ENCODE data around the gene SRL. TPM values are rescaled to one million over a fixed set of nuclear protein-coding genes. Genes with fewer than 3 reads are reported as not detected.

Gene SRL
- total RNA-seq, 1 donor = not detected

DNA sequence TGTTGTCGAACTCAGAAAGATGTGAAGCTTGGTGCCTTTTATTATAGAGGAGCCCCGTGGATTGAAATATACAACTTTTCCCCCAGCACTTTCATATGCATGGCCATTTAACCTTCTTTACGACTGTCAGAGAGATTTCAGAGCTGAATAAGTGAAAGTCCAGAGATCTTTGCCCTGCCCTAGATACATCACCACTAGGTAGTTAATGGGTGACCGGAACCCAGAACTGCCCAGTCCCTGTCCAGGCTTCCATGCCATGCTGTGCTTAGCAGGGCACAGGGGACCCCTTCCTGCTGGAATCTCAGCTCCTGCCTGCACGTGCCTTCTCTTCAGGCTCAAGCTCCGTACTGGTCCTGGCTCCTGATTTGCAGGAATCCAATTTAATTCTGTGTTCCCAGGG lies 32.2 kb downstream of the SRL start:
- no peaks in the 10 kb centered on the region for H3K9me3 ChIP-seq (ENCODE audit: low read depth, low read length)
- H2AFZ ChIP-seq (ENCODE audit: low read length) = no peak overlapping the region
- no peak overlapping the region for H3K4me2 ChIP-seq (ENCODE audit: insufficient read depth, low read length)
- peaks cover 22% of the 10 kb centered on the region for H3K4me1 ChIP-seq (ENCODE audit: insufficient read depth, low read length)
- H3K79me2 ChIP-seq (ENCODE audit: insufficient read depth, low read length) = no peaks in the 10 kb centered on the region
- H3K27me3 ChIP-seq (ENCODE audit: insufficient read depth, low read length) = no peaks in the 10 kb centered on the region
- H3K27ac ChIP-seq (ENCODE audit: low read depth, low read length) = no peak overlapping the region
- H4K20me1 ChIP-seq (ENCODE audit: insufficient read depth, low read length) = no peaks in the 10 kb centered on the region
- no peak overlapping the region for H3K4me3 ChIP-seq (ENCODE audit: insufficient read depth, low read length)
- TF ChIP-seq, protein P1, sequence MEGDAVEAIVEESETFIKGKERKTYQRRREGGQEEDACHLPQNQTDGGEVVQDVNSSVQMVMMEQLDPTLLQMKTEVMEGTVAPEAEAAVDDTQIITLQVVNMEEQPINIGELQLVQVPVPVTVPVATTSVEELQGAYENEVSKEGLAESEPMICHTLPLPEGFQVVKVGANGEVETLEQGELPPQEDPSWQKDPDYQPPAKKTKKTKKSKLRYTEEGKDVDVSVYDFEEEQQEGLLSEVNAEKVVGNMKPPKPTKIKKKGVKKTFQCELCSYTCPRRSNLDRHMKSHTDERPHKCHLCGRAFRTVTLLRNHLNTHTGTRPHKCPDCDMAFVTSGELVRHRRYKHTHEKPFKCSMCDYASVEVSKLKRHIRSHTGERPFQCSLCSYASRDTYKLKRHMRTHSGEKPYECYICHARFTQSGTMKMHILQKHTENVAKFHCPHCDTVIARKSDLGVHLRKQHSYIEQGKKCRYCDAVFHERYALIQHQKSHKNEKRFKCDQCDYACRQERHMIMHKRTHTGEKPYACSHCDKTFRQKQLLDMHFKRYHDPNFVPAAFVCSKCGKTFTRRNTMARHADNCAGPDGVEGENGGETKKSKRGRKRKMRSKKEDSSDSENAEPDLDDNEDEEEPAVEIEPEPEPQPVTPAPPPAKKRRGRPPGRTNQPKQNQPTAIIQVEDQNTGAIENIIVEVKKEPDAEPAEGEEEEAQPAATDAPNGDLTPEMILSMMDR (IDR thresholded peaks at IDR 0.05; ENCODE audit: extremely low read depth, low read depth, low read length) = no peak
- no peaks in the 10 kb centered on the region for H3K36me3 ChIP-seq (ENCODE audit: insufficient read depth, low read length)
- DNase-seq (ENCODE audit: insufficient read length, low spot score, missing footprints) = no peak

DNA sequence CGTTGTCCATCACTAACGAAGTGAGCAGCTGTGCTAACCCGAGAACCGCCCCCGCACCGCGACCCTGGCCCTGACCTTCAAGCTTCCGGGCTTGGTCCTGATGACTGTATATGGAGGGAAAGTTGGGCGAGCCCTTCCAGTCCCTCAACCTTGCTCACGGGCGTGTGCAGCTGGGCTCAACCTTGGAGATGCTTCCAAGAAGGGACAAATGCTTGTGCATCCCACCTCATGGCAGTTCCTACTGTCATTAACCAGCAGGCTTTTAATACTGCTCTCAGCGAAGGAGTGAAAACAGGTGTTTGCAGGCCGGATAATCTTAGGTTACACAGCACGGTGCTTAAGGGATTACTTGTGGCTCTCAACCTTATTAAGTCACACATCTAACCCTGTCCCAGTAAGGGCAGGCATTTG lies 33.5 kb downstream of the SRL start:
- H3K4me3 ChIP-seq (ENCODE audit: insufficient read depth, low read length) = no peak overlapping the region
- no peak overlapping the region for H3K27ac ChIP-seq (ENCODE audit: low read depth, low read length)
- H3K36me3 ChIP-seq (ENCODE audit: insufficient read depth, low read length) = no peaks in the 10 kb centered on the region
- no peaks in the 10 kb centered on the region for H3K27me3 ChIP-seq (ENCODE audit: insufficient read depth, low read length)
- TF ChIP-seq, protein P1 (IDR thresholded peaks at IDR 0.05; ENCODE audit: extremely low read depth, low read depth, low read length) = no peak
- DNase-seq (ENCODE audit: insufficient read length, low spot score, missing footprints) = no peak
- H3K9me3 ChIP-seq (ENCODE audit: low read depth, low read length) = no peaks in the 10 kb centered on the region
- no peaks in the 10 kb centered on the region for H3K79me2 ChIP-seq (ENCODE audit: insufficient read depth, low read length)
- H2AFZ ChIP-seq (ENCODE audit: low read length) = no peak overlapping the region
- peaks cover 10% of the 10 kb centered on the region for H3K4me1 ChIP-seq (ENCODE audit: insufficient read depth, low read length)
- no peak overlapping the region for H3K4me2 ChIP-seq (ENCODE audit: insufficient read depth, low read length)
- H4K20me1 ChIP-seq (ENCODE audit: insufficient read depth, low read length) = no peaks in the 10 kb centered on the region

DNA sequence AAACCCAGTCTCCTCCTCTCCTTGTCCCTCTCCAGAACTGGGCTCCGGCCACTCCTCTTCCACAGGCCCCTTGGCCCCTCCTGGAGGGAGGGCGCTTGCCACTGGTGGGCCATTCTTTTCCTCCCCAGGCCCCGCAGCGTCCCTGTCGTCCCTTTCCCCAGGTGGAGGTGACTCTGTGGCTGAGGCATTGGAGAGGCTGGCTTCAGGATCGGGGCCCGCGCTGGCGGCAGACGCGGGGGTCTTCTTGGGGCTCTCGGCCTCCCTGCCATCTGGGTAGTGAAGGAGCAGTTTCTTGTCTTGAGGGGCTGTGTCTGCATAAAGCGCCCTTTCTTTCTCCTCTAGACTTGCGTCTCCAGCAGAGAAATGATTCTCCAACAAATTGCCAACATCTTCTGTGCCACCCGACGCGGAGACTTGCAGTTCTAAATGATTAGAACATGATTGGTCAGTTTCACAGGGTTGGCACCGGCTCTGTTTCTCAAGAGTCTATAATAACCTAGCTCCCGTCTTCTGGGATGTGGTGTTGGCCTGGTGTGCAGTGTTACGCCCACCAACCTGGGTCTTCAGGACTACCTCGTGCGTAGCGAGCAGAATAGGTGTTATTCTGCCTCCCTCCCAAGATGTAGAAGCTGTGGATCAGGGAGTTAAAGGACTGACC lies 34.1 kb downstream of the SRL start:
- no peak overlapping the region for H3K4me3 ChIP-seq (ENCODE audit: insufficient read depth, low read length)
- no peaks in the 10 kb centered on the region for H4K20me1 ChIP-seq (ENCODE audit: insufficient read depth, low read length)
- H3K27ac ChIP-seq (ENCODE audit: low read depth, low read length) = no peak overlapping the region
- TF ChIP-seq, protein P1 (IDR thresholded peaks at IDR 0.05; ENCODE audit: extremely low read depth, low read depth, low read length) = no peak
- no peaks in the 10 kb centered on the region for H3K27me3 ChIP-seq (ENCODE audit: insufficient read depth, low read length)
- no peaks in the 10 kb centered on the region for H3K9me3 ChIP-seq (ENCODE audit: low read depth, low read length)
- peaks cover 4% of the 10 kb centered on the region for H3K4me1 ChIP-seq (ENCODE audit: insufficient read depth, low read length)
- DNase-seq (ENCODE audit: insufficient read length, low spot score, missing footprints) = no peak
- no peaks in the 10 kb centered on the region for H3K79me2 ChIP-seq (ENCODE audit: insufficient read depth, low read length)
- H2AFZ ChIP-seq (ENCODE audit: low read length) = no peak overlapping the region
- H3K36me3 ChIP-seq (ENCODE audit: insufficient read depth, low read length) = no peaks in the 10 kb centered on the region
- no peak overlapping the region for H3K4me2 ChIP-seq (ENCODE audit: insufficient read depth, low read length)

DNA sequence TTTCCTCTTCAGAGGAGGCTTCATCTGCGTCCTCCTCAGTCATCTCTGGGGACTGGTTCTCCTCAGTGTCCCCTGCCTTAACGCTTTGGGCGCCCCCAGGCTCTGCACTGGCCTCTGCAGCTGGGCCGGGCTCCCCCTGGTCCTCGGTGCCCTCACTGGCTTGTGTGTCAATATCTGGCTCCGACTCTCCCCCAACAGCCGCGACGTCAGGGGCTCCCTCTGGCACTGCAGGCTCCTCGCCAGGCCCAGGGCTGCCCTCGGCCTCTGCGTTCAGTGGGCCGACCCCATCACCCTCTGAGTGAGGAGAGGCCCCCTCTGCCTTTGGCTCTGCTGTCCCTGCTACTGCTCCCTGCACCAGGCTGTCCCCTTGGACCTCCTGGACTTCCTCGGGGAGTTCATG lies 34.7 kb downstream of the SRL start:
- Histone ChIP-seq H3K27ac (ENCODE audit: low read depth, low read length) (no peak overlapping the region), H4K20me1 (ENCODE audit: insufficient read depth, low read length) (no peaks in the 10 kb centered on the region), H3K79me2 (ENCODE audit: insufficient read depth, low read length) (no peaks in the 10 kb centered on the region), H3K4me3 (ENCODE audit: insufficient read depth, low read length) (no peak overlapping the region), H3K27me3 (ENCODE audit: insufficient read depth, low read length) (no peaks in the 10 kb centered on the region), H3K4me1 (ENCODE audit: insufficient read depth, low read length) (no peaks in the 10 kb centered on the region), H3K4me2 (ENCODE audit: insufficient read depth, low read length) (no peak overlapping the region), H2AFZ (ENCODE audit: low read length) (no peak overlapping the region), H3K9me3 (ENCODE audit: low read depth, low read length) (no peaks in the 10 kb centered on the region), H3K36me3 (ENCODE audit: insufficient read depth, low read length) (no peaks in the 10 kb centered on the region)
- TF ChIP-seq, protein P1 (IDR thresholded peaks at IDR 0.05; ENCODE audit: extremely low read depth, low read depth, low read length) = no peak
- peak; percentile 75 for DNase-seq (ENCODE audit: insufficient read length, low spot score, missing footprints)

Measured in osteoblast (primary cell).